AG08396 (cell line): ENCODE results near the gene SELENOF.
"Not testable (repeated sequence)": the region's sequence is repeated elsewhere in the genome, so short reads cannot be mapped to it uniquely, and the experiment has no call there.

Source experiments
- DNase-seq: peaks from one replicate; pipeline ENCODE4 v3.0.0; 2012; ENCODE audit warnings: low spot score, mixed read lengths

The SELENOF gene

DNA sequence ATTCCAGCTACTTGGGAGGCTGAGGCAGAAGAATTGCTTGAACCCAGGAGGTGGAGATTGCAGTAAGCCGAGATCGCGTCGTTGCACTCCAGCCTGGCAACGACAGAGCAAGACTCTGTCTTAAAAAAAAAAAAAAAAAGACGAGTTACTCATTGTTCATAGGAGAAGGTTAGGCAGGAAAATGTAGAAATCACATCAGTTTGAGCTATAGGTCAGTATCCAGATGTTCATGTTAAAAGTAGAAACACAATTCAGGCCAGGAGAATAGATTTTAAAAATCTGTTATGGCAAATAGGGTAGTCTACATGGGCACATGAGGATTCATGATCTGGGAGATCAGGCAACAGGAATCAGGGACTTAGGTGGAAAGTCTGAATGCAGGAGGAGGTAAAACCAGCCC lies 57.7 kb downstream of the SELENOF start:
- DNase-seq: no peak

DNA sequence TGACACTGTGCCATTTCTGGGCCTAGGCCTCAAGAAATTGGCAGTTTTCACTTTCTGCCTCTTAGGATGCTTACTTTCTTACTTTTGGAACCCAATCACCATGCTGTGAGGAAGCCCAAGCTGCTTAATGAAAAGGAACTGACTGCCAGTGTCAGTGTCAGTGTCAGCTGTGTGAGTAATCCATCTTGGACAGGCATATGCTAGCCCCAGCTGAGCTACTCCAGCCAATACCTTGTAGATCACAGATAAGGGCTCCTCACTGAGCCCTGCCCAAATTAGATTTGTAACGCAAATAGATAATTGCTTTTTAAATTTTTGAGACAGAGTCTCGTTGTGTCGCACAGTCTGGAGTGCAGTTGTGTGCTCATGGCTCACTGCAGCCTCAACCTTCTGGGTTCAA lies 59.6 kb downstream of the SELENOF start:
- DNase-seq: no peak

DNA sequence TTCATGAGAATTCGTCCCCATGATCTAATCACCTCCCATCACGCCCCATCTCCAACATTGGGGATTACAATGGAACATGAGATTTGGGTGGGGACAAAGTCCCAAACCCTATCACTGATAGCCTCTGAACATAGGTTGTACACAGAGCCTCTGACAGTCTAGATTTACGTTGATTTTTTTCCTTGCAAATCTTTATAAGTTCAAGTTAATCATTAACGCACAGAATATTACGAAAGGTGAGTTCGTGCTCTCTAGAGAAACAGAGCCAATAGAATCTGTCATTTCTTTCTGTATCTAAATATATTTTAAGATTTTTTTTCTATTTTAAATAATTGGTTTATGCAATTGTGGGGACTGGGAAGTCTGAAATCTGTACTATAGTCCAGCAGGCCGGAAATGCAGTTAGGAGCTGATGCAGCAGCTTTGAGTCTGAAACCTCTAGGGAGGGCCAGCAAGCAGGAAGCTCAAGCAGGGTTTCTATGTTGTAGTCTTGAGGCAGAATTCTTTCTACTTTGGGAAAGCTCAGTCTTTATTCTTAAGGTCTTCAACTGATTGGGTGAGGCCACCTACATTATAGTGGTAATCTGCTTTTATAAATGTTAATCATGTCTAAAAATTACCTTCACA lies 61.0 kb downstream of the SELENOF start:
- DNase-seq: no peak

DNA sequence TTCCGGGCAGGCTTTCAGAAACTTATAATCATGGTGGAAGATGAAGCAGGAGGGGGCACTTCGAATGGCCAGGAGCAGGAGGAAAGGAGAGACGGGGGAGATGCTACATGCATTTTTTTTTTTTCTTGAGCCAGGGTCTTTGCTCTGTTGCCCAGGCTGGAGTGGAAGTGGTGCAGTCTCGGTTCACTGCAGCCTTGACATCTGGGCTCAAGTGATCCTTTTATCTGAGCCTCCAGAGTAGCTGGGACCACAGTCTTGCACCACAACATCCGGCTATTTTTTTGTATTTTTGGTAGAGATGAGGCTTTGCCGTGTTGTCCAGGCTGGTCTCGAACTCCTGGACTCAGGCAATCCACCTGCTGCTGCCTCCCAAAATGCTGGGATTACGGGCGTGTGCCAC lies 61.6 kb downstream of the SELENOF start:
- DNase-seq: no peak

DNA sequence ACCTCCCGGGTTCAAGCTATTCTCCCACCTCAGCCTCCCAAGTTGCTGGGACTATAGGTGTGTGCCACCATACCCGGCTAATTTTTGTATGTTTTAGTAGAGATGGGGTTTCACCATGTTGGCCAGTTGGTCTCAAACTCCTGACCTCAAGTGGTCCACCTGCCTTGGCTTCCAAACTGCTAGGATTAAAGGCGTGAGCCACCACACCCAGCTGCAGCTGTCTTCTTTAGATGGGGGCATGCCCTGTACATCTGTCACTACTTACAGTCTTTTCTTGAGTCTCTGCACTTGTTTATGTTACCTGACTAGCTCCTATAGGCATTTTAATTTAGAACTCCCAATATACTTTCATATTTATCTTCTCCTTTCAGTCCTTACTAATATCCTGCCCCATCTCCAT lies 64.2 kb downstream of the SELENOF start:
- no peak for DNase-seq

DNA sequence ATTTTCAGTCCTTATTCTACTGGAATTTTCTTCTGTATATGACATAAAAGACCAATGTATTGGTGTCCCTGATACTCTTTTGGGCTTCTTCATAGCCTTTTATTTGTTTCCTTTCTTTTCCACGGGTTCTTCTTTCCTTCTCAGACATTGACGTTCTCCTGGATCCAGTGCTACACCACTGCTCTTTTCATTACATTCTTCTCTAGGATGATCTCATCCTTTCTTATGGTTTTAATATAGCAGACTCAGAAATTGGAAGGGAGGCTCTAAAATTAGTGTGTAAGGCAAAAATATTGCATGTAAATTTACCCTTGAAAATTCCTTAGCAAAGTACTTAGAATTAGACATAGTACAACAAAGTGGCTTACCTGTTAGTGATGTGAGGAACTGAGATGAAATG lies 65.3 kb downstream of the SELENOF start:
- DNase-seq: no peak

DNA sequence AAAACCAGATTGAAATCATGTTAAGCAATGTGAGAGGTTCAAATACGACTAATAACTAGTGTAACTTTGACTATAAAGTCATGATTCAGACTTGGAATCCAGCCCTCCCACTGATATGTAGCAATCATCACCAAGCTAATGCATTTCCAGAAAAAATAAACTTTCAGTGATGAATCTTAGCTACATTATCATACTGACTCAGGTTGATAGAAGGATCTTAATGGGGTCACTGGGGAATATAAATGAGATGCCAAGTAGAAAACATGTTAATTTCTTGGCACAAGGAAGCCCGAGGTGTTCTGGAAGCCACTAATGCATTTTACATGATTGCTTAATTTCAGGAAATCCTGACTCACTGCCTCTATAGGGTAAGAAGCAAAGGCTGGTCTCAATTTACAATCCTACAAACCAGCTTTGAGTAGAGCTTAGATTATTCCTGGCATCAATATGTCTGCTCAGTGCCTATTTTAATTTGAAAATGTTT lies 67.7 kb downstream of the SELENOF start:
- DNase-seq: peak; percentile 34

DNA sequence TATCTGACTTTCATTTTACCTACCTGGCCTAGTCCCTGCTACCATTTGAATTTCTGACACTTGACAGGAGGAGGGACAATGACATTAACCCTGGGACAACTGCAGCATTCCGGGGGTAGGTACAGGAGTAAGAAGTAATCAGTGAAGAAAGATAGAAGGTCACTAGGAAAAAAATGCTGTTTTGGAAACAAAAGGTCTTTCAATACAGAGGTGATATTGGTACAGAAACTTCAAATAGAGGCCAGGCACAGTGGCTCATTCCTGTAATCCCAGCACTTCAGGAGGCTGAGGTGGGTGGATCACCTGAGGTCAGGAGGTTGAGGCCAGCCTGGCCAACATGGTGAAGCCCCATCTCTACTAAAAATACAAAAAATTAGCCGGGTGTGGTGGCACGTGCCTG lies 68.4 kb downstream of the SELENOF start:
- DNase-seq: no peak

DNA sequence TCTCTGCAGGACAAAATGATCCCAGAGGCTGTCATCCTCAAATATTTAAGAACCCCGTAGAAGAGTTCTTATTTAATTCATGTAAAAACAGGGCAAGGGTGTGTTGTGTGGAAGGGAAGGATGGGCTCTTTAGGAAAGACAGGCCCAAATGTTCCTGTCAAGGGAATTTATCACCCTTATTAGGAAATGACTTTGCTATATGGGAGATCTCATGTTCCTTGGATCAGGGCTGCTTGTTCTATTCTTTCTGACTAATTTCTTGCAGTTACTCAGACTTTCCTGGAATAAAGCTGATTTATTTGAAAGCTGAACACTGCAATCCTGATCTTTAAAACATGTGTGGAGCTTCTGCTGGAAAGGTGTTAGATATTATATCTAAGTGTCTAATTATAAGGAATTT lies 72.8 kb downstream of the SELENOF start:
- no peak for DNase-seq

DNA sequence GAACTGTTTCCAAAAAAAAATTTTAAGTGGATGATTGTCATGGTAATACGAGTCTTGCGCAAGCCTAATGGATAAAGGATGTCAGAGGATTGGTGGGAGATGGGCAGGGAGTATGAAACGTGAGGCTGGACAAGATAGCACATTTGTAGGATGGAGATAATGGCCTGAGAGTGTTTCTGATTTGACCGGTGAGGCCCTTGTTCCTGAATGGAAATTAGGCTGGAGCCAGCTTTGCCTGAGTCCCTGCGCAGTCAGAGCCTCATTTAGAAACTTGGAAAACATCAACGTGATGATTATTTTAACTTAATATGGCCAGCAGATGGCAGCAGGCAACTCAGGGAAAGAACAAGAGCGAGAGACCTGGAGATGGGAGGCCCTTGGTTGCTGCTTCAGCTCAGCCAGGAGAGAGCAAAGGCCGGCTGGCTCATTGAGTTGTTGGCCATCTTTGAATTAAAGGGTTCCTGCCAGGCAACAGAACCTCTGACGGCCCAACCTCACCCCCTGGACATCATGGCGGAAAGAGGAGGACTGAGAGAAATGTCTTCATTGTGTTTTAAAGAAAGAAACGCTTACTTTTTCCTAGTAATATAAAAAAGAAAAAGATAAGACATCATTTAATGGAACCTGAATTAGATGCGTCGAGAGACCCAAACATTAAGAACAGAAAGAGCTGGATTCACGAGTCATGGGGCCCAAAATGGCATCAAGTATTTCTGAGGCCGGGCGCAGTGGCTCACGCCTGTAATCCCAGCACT lies 80.3 kb downstream of the SELENOF start:
- DNase-seq: peak; percentile 79

DNA sequence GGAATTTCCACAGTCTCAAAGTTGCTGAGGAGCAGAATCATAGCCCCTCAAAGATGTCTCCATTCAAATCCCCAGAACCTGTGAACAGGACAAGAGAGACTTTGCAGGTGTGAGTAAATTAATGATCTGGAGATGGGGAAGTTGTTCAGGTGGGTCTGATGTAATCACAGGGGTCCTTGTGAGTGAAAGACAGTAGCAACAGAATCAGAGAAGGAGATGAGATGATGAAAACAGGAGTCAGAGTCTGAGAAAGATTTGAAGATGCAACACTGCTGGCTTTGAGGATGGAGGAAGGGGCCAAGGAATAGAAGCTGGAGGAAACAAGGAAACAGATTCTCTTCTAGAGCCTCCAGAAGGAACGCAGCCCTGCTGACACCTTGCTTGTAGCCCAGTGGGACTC lies 81.5 kb downstream of the SELENOF start:
- DNase-seq: no peak

DNA sequence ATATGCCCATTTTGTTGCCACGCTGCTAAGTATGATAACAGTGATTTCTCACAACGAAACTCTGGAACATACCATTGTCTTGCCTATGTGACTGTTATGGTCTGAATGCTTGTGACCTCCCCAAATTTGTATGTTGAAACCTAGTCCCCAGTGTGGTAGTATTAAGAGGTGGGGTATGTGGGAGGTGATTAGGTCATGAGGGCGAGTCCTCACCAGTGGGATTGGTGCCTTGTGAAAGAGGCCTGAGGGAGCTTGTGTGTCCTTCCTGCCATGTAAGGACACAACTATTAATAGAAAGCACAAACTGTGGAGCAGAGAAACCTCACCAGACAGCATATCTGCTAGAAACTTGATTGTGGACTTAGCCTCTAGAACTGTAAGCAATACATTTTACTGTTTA lies 84.6 kb downstream of the SELENOF start:
- DNase-seq: no peak

DNA sequence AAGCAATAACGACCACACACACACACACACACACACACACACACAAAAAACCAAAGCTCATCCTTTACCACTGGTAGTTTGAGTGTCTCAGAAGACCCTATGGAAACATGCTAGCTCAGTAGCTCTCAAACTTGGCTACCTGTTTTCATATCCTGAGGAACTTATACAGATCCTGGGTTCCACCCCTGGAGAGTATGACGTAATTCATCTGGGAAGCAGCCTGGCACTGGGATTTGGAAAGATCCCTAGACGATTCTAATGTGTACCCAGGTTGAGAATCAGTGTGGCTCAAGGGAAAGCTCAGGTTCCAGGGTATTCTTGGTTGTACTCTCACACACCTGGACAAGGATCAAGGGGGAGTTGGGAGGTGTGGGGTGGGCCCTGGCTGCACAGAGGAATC lies 85.9 kb downstream of the SELENOF start:
- no peak for DNase-seq

DNA sequence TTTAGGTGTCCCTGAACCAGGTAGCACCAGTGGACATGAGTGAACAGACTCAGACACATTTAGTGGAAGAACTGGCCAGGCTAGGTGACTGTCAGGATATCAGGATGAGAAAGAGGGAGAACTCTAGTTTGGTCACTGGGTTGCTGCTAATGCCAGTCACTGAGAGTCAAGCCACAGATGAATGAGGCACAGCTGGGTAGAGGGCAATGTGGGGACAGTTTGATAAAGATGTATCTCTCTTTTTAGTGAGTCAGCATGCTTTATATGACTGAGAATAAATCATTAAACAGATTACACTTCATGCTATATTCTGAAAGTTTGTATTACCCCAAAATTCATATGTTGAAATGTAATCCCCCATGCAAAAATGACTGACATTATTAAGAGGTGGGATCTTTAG lies 87.1 kb downstream of the SELENOF start:
- no peak for DNase-seq

DNA sequence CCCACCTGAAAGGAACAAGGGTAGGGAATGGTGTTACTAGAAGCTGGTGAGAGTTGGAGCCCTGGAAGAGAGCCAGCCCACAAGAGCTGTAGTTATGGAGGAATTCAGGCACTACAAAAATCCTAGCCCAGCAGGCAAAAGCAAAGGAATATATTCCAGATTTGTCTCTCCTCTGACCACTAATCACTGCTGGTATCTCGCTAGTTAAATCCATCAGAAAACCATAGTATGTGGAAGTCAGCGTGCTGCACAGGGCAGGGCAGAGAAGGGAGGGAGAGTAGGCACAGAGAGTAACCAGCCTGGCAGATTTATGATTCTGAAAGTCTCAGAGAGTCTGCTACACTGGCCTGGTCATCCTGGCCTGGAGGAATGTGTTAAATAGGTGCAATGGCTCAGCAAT lies 88.6 kb downstream of the SELENOF start:
- DNase-seq: no peak

DNA sequence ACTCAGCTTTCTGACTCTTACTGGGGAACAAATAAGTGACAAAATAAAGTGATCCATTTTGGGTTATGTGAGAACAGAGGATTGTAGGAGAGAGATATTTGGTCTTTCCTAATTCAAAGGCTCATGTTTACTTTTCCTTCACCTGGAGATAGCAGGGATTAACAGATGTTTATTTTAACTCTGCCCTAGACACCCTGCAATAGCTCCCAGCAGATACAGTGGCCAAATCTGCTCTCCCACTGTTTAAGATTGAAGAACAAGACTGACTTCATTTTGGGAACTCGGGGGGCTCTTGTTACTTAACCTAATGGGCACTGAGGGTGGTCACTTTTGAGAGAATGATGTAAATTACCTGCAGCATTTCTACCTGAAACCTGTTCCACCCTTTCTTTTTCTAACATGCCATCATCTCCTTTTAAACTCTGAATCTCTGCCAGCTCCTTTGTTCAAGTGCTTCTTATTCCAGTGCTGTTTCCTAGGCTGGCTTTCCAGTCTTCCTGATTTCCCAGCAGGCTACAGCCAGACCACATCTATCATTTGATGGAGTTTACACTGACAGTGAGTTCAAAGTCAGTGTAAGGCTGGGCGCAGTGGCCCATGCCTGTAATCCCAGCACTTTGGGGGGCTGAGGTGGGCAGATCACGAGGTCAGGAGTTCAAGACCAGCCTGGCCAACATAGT lies 90.0 kb downstream of the SELENOF start:
- no peak for DNase-seq

DNA sequence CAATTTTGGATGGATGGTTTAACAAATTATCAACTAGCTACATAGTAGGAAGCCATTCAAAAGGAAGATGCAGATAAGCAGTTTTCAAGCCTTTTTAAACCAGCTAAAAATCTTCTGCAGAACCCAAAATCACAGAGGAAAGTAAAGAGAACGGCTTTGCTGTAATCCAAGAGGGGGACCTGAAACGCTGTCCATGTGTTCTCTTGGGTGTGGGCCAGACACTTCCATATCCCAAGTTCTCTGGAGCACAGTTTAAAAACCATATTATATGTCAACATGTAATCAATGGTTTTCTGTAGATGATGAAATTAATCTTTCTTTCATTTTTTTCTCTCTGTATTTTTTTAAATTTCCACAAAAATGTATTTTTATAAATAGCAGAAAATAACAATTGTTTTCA lies 90.5 kb downstream of the SELENOF start:
- no peak for DNase-seq

DNA sequence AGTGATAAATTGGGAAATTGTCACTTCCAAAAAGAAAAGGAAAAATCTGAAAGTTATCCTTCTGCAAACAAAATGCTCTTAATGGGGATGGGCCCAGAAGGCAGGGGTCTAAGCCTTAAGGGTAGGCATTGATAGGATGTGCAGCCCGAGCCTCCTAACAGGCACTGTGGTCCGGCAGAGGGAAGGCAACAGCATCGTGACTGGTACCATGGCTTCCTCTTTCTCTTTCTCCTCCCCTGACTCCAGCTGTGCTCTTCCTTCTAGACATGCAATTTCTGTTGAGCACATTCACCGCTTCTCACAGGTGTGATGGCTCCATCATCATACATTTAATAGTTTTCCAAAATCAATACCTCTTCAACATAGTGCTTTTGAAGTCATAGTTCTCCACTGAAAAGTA lies 91.5 kb downstream of the SELENOF start:
- DNase-seq: no peak

DNA sequence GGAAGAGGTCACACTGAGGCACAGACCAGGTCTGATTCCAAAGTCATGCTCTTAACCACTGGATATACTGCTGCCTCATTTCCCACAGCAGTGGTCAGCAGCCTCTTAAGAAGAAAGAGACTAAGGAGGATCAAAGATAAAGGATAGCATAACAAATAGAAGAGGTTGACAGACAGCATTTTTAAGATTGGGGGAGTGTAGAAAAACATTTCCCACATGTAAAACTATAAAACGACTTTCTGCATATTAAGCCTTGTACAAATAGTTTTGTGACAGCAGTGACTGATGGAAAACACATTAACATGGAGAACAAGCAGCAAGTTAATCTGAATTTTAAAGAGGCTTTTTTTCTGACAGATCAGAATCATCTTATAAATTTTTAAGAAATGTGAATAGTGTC lies 92.0 kb downstream of the SELENOF start:
- no peak for DNase-seq

DNA sequence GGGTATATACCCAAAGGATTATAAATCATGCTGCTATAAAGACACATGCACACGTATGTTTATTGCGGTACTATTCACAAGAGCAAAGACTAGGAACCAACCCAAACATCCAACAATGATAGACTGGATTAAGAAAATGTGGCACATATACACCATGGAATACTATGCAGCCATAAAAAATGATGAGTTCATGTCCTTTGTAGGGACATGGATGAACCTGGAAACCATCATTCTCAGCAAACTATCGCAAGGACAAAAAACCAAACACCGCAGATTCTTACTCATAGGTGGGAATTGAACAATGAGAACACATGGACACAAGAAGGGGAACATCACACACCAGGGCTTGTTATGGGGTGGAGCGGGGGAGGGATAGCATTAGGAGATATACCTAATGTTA lies 94.0 kb downstream of the SELENOF start:
- not testable (repeated sequence) for DNase-seq

DNA sequence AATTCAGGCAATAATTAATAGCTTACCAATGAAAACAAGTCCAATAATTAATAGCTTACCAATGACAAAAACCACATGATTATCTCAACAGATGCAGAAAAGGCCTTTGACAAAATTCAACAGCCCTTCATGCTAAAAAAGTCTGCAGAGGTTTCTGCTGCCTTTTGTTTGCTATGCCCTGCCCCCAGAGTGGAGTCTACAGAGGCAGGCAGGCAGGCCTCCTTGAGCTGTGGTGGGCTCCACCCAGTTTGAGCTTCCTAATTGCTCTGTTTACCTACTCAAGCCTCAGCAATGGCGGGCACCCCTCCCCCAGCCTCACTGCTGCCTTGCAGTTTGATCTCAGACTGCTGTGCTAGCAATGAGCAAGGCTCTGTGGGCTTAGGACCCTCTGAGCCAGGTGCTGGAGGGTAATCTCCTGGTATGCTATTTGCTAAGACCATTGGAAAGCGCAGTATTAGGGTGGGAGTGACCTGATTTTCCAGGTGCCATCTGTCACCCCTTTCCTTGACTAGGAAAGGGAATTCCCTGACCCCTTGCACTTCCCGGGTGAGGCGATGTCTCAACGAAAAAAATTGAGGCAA lies 96.6 kb downstream of the SELENOF start:
- DNase-seq: not testable (repeated sequence)

DNA sequence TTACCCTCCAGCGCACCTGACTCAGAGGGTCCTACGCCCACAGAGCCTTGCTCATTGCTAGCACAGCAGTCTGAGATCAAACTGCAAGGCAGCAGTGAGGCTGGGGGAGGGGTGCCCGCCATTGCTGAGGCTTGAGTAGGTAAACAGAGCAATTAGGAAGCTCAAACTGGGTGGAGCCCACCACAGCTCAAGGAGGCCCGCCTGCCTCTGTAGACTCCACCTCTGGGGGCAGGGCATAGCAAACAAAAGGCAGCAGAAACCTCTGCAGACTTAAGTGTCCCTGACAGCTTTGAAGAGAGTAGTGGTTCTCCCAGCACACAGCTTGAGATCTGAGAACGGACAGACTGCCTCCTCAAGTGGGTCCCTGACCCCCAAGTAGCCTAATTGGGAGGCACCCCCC lies 99.8 kb downstream of the SELENOF start:
- not testable (repeated sequence) for DNase-seq
